ENCODE results near the gene LRMDA.

The LRMDA gene

GRCh38 chr10:75737580-75737949 is 306.1 kb downstream of the LRMDA start:
- TF ChIP-seq, protein P1, sequence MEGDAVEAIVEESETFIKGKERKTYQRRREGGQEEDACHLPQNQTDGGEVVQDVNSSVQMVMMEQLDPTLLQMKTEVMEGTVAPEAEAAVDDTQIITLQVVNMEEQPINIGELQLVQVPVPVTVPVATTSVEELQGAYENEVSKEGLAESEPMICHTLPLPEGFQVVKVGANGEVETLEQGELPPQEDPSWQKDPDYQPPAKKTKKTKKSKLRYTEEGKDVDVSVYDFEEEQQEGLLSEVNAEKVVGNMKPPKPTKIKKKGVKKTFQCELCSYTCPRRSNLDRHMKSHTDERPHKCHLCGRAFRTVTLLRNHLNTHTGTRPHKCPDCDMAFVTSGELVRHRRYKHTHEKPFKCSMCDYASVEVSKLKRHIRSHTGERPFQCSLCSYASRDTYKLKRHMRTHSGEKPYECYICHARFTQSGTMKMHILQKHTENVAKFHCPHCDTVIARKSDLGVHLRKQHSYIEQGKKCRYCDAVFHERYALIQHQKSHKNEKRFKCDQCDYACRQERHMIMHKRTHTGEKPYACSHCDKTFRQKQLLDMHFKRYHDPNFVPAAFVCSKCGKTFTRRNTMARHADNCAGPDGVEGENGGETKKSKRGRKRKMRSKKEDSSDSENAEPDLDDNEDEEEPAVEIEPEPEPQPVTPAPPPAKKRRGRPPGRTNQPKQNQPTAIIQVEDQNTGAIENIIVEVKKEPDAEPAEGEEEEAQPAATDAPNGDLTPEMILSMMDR (IDR thresholded peaks at IDR 0.05; ENCODE audit: borderline replicate concordance, insufficient read depth, low read depth, low read length) = no peak

GRCh38 chr10:75738924-75739323 is 307.5 kb downstream of the LRMDA start:
- no peak overlapping the region for H3K4me3 ChIP-seq (ENCODE audit: low read depth, low read length)
- TF ChIP-seq, protein P1 (IDR thresholded peaks at IDR 0.05; ENCODE audit: borderline replicate concordance, insufficient read depth, low read depth, low read length) = no peak

More at GRCh38 chr10:75737580-75737949, 306.1 kb downstream of the LRMDA start:
- H3K4me3 ChIP-seq (ENCODE audit: low read depth, low read length) = no peak overlapping the region

DNA sequence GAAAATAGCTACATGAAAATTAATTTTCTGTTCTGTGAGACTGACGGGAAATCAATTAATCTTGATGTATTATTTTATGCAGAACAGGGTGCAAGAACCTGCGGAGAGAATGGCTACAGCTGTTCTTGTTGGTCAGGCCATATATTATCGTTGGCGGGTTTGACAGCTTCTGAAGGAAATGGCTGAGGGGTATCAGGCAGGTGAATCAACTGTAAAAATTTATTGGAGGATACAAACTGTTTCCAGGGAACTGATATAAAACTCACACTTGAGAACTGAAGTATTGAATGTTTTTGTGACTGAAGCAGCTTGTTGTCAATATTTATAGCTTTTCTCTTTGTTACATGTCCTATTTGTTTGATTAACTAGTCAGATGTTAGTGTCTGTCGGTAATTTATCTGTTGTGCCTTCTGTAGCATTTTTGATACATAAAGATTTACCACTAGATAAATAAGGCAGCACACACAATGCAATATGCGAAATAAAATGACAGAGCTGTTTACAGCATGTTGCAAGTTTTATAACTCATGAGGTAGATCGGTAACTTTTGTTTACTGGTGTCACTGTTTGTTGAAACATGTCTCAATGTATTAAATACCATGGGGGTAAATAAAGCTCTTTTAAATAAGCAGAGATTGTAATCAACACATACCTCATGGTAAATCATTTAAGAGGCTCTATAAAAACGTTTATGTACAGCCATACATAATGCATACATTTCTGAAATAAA is 308.2 kb downstream of the LRMDA start:
- TF ChIP-seq, protein P1 (IDR thresholded peaks at IDR 0.05; ENCODE audit: borderline replicate concordance, insufficient read depth, low read depth, low read length) = no peak
- no peak overlapping the region for H3K4me3 ChIP-seq (ENCODE audit: low read depth, low read length)

DNA sequence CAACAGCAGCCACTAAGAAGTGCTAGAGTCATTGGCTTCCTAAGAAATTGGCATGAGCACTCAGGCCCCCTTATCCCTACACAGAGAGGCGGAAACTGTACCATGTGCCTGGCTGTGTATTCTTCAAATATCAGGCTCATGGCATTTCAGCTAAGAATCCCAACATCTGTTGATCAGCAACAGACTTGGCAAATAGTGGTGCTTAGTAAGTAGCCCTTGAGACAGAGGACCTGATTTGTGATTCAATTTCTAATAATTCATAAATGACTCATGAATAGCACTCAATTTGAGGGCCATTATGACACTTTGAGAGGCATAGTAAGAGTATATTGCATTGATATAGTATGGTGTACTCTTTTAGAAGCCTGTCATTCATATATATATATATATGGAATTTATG is 309.1 kb downstream of the LRMDA start:
- H3K4me3 ChIP-seq (ENCODE audit: low read depth, low read length) = no peak overlapping the region
- TF ChIP-seq, protein P1 (IDR thresholded peaks at IDR 0.05; ENCODE audit: borderline replicate concordance, insufficient read depth, low read depth, low read length) = no peak

DNA sequence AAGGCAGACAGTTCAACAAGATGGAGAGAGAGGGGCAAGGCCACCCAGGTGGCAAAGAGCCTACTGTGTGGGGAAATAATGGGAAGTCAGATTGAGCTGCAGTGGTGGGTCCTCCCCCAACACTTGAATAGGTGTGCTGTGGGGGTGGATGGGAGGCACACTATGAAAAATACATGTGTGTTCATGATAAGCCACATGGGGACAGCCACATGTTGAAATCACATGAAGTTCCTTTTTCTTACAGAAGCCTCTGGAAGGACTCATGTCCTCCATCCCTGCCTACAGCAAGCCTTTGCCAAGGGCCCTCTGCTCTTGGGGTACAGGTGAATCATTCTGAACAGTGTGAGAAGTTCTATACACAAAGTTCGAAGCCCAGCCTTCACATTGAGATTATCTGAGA is 310.9 kb downstream of the LRMDA start:
- H3K4me3 ChIP-seq (ENCODE audit: low read depth, low read length) = no peak overlapping the region
- TF ChIP-seq, protein P1 (IDR thresholded peaks at IDR 0.05; ENCODE audit: borderline replicate concordance, insufficient read depth, low read depth, low read length) = no peak

GRCh38 chr10:75743291-75743778 is 311.9 kb downstream of the LRMDA start:
- TF ChIP-seq, protein P1 (IDR thresholded peaks at IDR 0.05; ENCODE audit: borderline replicate concordance, insufficient read depth, low read depth, low read length) = no peak
- H3K4me3 ChIP-seq (ENCODE audit: low read depth, low read length) = no peak overlapping the region

- TF ChIP-seq, protein P1 (IDR thresholded peaks at IDR 0.05; ENCODE audit: borderline replicate concordance, insufficient read depth, low read depth, low read length) = no peak
- H3K4me3 ChIP-seq (ENCODE audit: low read depth, low read length) = no peak overlapping the region
Observed at GRCh38 chr10:75744261-75744660, 312.8 kb downstream of the LRMDA start.
